Stimulated activated CD8-positive, alpha-beta memory T cell treated with anti-CD3 and anti-CD28 coated beads, Interleukin-12 subunit alpha, Interleukin-12 subunit beta, amount 100 ng/mL, for 4 hours (primary cell): ENCODE results near the gene MLLT6.

ENCODE experiments used
- DNase-seq: peaks from one replicate; pipeline ENCODE4 v3.0.0-alpha.2; 2020; ENCODE audit warnings: low read depth

The MLLT6 gene

DNA sequence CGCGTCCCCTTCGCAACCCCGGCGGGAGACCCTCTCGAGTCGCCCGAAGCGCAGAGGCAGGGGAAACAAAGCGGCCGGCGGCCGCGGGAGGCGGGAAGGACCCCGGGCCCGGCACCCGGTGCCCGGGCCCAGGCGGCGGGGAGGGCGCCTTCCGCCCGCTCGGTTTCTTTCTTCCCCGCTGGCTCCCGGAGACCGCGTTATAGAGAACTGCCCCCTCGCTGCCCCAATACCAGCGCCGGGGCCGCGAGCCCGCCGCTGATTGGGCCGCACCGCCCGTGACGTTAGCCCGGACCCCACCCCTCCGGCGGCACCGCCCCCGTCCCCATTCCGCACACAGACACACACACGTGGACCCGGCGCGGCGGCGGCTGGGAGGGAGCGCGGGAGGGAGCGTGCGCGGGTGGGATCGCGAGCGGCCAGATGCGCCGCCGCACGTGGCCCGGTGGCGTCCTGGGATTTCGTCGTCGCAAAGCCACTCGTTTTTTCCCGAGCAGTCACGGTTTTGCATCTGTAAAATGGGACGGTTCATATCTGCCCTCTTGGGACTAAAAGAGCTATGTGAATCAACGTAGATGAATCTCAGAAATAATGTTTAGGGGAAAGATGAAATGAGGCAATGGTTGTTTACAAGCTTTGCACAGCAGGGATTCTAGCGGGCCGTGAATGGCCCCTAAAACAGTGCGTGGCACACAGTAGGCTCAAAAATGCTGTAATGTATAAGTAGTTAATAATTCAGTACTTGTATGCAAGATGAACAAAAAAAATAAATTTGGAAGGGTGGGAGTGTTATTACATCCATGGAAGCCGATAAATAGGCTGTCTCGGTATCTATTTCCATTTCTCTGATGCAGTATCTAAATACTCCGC lies 30.1 kb upstream of the MLLT6 start, which contains the start of gene EPOP:
Gene EPOP, minus strand, starts transcription at position 209 of the 867 bp plus-strand sequence. CDS start 462 bp downstream, outside the sequence.
- DNase-seq: peak; percentile 87

GRCh38 chr17:38676706-38677504 lies 28.2 kb upstream of the MLLT6 start:
- peak; percentile 66 for DNase-seq

DNA sequence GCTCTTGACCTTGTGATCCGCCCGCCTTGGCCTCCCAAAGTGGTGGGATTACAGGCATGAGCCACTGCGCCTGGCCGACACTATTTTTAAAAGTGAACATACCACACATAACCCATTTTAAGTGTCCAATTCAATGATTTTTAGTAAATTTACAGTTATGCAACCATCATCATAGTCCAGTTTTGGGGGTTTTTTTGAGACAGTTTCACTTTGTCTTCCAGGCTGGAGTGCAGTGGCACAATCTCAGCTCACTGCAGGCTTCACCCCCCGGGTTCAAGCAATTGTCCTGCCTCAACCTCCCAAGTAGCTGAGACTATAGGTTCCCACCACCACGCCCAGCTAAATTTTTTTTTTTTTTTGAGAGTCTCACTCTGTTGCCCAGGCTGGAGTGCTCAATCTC lies 27.3 kb upstream of the MLLT6 start:
- DNase-seq: no peak

- DNase-seq: no peak
Measured at GRCh38 chr17:38681096-38681495, 24.0 kb upstream of the MLLT6 start.

- DNase-seq: no peak
Measured at GRCh38 chr17:38685491-38685890, 19.6 kb upstream of the MLLT6 start.

GRCh38 chr17:38687286-38687685 lies 17.8 kb upstream of the MLLT6 start:
- DNase-seq: no peak

DNA sequence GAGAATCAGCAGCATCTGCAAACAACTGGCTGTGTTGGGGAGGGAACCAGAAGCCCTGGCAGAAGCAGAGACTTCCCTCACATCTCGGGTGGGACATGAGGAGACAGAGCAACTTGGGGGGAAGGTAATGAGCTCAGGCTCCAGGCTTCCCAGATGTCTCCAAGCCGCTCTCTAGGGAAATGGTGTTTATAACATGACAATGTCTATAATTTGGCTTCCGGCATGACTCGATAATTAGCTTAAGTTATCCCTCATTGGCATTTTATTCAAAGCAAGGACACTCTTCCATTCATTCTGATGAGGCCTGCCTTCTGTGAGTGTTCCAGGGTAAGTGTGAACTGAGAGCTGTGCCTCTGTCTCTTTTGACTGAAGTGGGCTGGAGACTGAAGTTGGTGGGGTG lies 14.7 kb upstream of the MLLT6 start:
- no peak for DNase-seq

- DNase-seq: no peak
Measured at GRCh38 chr17:38691154-38691553, 13.9 kb upstream of the MLLT6 start.

- no peak for DNase-seq
Measured at GRCh38 chr17:38693700-38694329, 11.3 kb upstream of the MLLT6 start.

GRCh38 chr17:38697061-38697820 lies 7.8 kb upstream of the MLLT6 start:
- no peak for DNase-seq

DNA sequence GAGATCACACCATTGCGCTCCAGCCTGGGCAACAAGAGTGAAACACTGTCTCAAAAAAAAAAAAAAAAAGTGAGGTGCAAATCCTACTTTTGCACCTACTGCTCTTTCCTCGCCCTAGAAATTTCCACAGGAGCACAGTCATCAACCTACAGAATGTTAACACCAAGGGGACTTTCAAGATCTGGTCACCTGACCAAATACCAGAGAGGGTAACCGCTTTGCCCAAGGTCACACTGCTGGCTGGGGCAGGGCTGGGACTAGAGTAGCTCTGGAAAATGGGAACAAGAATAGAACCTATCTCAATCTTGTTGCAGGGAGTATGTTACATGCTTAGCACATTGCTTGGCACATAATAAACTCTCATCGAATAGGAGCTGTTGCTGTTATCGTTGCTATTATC lies 6.3 kb upstream of the MLLT6 start:
- no peak for DNase-seq

DNA sequence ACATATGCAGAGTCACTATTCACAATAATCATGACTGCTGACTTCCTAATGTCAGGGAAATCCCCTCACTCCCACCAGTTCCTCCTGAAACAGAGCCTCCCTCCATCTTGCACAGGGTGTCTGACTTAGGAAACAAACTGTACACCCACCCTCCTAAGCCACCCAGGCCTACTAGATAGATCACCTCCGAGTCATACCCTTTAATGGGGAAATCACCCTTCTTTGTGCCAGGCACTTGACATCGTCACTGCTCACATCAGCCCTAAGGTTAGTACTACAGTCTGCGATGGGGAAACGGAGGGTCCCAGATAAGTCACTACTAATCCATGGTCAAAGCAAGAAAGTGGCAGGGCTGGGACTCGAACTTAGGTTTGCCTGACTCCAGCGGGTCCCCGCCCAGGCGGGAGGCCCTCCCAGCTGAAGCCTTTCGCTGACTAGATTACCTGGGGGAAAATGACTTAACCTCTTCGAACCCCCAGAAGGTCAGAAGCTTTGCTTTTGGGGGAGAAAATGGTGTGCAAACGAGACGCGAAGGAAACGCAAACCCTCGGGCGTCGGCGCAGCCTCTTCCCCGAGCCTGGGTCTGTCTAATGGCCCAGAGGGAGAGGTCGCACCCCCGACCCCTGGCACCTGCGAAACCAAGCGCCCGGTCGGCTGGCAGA lies 3.4 kb upstream of the MLLT6 start:
- peak; percentile 63 for DNase-seq

GRCh38 chr17:38702166-38702915 lies 2.7 kb upstream of the MLLT6 start:
- peak; percentile 75 for DNase-seq

GRCh38 chr17:38702916-38703741 lies 1.9 kb upstream of the MLLT6 start:
- DNase-seq: no peak

- peak; percentile 75 for DNase-seq
Measured at GRCh38 chr17:38703742-38704605, 1.1 kb upstream of the MLLT6 start.

GRCh38 chr17:38705523-38705802 lies 390 bp downstream of the MLLT6 start:
- DNase-seq: no peak

- peak; percentile 39 for DNase-seq
Measured at GRCh38 chr17:38705803-38706504, 881 bp downstream of the MLLT6 start.

DNA sequence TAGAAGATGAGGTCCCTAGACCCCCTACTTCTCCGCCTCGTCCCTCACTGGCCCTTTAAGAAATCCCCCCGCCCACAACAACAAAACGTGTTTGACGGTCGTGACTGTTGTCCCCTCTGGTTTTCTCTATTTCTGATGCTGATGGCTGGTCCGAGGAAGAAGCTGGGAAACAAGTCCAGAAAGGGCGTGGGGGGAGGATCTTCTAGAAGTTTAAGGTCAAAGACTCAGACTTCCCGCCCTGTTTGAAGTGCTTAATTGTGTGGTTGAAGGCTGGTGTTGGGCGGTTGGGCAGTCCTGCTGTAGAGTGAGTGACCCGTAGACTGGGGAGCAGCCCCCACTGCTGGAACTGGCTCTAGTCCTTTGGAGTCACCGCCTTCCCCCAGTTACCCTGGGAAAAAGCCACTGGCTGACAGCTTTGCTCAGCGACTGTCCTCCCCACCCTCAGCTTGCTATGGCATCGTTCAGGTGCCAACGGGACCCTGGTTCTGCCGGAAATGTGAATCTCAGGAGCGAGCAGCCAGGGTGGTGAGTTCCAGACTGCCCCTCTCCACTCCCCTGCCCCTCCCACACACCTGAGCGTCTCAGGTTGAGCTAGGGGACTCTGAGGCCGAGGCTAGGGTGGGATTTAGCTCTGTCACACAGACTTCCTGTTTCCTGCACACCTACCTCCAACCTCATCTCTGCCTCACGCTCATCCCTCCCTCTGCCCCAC lies 1.6 kb downstream of the MLLT6 start:
- DNase-seq: peak; percentile 46
